Chondrocyte (in vitro differentiated cells): Measurements from ENCODE around the gene BSG. TPM values are rescaled to one million over a fixed set of nuclear protein-coding genes. Genes with fewer than 3 reads are reported as not detected.

ENCODE experiments used
- DNase-seq: peaks from one replicate; pipeline ENCODE4 v3.0.0; 2021; ENCODE audit warnings: mixed read lengths, low spot score
- H3K27ac Mint-ChIP-seq: one replicate; pipeline ENCODE4 v1.8.0; 2021; ENCODE audit warnings: mild to moderate bottlenecking, moderate library complexity, mixed read lengths; ENCODE audit not compliant: unreplicated experiment
- H3K27me3 Mint-ChIP-seq: 2 replicates; pipeline ENCODE4 v1.8.0; 2021; ENCODE audit warnings: low read depth, mixed read lengths
- H3K36me3 Mint-ChIP-seq: 2 replicates; pipeline ENCODE4 v1.8.0; 2021; ENCODE audit warnings: low read depth, mixed read lengths
- H3K4me1 Mint-ChIP-seq: 2 replicates; pipeline ENCODE4 v1.8.0; 2021; ENCODE audit warnings: low read depth, mild to moderate bottlenecking, mixed read lengths
- H3K4me3 Mint-ChIP-seq: one replicate; pipeline ENCODE4 v1.8.0; 2021; ENCODE audit warnings: mild to moderate bottlenecking, moderate library complexity, mixed read lengths; ENCODE audit not compliant: unreplicated experiment
- H3K9me3 Mint-ChIP-seq: 2 replicates; pipeline ENCODE4 v1.8.0; 2021; ENCODE audit warnings: low read depth, mixed read lengths
- total RNA-seq: library from RNA; stranded (reverse); gene quantifications from 3 replicates; pipeline ENCODE4 v1.2.1, GENCODE V29; 2021
- TF ChIP-seq, protein P1 (sequence below): fragments of 200-600 bp; sonication (generic); IDR thresholded peaks from 2 replicates; pipeline ENCODE4 v1.5.0; 2021; ENCODE audit warnings: antibody characterized with exemption, mild to moderate bottlenecking, moderate library complexity

Gene BSG
- total RNA-seq, 1 donor from 2014 or later: 440 TPM

DNA sequence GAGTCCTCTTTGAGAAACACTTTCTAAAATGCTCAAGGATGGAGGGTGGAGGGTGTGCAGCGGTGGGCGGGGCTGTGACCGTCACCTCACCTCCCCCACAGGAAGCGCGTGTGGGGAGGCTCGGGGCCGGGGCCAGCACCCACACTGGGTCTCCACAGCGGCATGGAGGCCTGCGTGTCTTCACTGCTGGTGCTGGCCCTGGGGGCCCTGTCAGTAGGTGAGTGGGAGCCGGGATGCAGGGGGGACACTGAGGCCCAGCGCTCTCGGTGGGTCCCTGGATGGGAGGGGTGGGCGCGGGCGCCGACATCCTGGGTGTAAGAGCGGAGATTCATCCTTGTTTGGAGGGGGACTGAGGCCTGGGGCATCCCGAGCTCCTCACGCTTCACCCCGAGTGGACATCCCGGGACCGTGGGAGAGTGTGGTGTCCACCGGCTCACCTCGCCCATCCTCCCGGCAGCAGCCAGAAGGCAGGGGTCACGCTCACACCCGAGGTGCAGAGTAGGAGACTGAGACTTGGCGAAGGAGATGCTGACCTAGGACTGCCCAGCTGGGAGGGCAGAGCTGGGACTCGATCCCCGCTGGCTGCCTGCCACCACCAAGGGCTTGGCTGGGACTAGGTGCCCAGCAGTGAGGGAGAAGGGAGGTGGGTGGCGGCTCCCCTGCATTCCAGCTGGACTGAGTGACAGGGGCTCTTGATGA, 28.3 kb upstream of the BSG start, which contains the start of gene GZMM:
Gene GZMM, plus strand, starts transcription at position 144 of the 699 bp plus-strand sequence. Its CDS starts 19 bp downstream, at position 163.
- TF ChIP-seq, protein P1, sequence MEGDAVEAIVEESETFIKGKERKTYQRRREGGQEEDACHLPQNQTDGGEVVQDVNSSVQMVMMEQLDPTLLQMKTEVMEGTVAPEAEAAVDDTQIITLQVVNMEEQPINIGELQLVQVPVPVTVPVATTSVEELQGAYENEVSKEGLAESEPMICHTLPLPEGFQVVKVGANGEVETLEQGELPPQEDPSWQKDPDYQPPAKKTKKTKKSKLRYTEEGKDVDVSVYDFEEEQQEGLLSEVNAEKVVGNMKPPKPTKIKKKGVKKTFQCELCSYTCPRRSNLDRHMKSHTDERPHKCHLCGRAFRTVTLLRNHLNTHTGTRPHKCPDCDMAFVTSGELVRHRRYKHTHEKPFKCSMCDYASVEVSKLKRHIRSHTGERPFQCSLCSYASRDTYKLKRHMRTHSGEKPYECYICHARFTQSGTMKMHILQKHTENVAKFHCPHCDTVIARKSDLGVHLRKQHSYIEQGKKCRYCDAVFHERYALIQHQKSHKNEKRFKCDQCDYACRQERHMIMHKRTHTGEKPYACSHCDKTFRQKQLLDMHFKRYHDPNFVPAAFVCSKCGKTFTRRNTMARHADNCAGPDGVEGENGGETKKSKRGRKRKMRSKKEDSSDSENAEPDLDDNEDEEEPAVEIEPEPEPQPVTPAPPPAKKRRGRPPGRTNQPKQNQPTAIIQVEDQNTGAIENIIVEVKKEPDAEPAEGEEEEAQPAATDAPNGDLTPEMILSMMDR: no peak
- Mint-ChIP-seq H3K9me3 (no peaks in the 10 kb centered on the region), H3K27me3 (no peaks in the 10 kb centered on the region), H3K4me1 (no peaks in the 10 kb centered on the region), H3K36me3 (peaks cover 3% of the 10 kb centered on the region), H3K4me3 (no peak within 1 kb of the TSS), H3K27ac (no peak within 1 kb of the TSS)
- DNase-seq: no peak

DNA sequence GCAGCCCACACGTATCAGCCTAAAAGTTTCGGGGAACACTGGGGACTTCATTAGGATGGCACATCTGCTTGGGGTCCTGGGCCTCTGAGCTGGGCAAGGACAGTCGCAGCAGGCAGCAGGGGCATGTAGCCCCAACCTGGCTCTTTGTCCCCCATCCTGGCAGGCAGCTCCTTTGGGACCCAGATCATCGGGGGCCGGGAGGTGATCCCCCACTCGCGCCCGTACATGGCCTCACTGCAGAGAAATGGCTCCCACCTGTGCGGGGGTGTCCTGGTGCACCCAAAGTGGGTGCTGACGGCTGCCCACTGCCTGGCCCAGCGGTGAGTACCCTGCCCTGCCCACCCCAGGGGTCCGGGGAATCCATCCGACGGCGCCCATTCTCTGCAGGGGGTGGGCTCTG, 25.3 kb upstream of the BSG start:
- H3K4me1 Mint-ChIP-seq: peaks cover 4% of the 10 kb centered on the region
- H3K4me3 Mint-ChIP-seq: no peak overlapping the region
- TF ChIP-seq, protein P1: no peak
- H3K9me3 Mint-ChIP-seq: no peaks in the 10 kb centered on the region
- no peaks in the 10 kb centered on the region for H3K27me3 Mint-ChIP-seq
- peaks cover 2% of the 10 kb centered on the region for H3K36me3 Mint-ChIP-seq
- DNase-seq: no peak
- H3K27ac Mint-ChIP-seq: no peak overlapping the region

DNA sequence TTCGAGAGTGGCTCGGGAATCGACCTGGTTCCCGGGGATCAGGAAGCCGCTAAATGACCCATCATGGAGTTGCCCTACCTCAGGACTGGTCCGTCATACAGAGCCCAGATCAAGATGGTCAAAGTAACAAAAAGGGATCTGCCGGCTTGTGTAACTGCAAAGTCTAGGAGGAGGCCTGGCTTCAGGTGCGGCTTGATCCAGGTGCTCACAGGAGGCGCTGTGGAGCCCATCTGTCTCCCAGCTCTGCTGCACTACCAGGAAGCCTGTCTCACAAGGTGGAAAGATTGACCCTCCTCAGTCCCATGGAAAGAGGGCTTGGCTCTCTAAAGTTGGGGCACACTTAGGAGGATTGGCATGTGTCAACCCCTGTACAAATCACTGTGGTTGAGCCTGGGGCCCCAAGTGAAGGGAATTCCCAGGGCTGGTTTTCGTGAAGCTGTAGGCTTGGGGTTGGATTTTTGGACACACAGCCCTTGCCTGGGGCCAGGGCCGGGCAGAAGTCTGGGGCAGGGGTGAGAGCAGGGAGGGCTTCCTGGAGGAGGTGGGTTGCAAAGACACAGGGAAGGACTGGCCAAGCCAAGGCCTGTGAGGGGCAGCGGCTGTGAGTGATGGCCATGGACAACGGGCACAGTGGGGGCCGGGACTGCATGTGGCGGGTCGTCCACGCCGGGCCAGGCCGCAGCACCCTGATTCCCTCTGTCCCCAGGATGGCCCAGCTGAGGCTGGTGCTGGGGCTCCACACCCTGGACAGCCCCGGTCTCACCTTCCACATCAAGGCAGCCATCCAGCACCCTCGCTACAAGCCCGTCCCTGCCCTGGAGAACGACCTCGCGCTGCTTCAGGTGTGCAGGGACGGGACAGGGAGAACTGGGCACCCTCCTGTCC, 24.3 kb upstream of the BSG start:
- Mint-ChIP-seq H3K27ac (no peak overlapping the region), H3K27me3 (no peaks in the 10 kb centered on the region)

DNA sequence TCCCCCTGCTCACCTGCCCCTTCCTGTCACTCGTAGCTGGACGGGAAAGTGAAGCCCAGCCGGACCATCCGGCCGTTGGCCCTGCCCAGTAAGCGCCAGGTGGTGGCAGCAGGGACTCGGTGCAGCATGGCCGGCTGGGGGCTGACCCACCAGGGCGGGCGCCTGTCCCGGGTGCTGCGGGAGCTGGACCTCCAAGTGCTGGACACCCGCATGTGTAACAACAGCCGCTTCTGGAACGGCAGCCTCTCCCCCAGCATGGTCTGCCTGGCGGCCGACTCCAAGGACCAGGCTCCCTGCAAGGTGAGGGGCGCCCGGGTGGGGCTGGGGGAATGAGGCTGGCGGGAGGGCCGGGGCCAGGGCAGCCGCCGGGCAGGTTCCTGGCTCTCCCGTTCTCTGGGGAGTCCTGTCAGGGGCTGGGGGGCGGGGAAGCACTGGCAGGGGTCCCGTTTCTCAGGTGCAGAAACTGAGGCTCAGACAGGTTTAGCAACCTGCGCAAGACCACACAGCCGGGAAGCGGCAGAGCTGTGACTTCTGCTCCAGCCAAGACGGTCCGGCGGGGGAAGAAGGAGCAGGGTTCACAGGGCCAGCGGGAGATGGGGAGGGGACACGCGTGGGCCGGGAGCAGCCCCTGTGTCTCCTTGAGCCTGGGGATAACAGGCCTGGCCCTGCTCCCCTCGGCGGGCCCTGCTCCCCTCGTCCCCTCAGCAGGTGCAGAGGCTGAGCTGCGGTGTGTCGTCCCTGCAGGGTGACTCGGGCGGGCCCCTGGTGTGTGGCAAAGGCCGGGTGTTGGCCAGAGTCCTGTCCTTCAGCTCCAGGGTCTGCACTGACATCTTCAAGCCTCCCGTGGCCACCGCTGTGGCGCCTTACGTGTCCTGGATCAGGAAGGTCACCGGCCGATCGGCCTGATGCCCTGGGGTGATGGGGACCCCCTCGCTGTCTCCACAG, 23.2 kb upstream of the BSG start:
- H3K9me3 Mint-ChIP-seq: no peaks in the 10 kb centered on the region
- no peak overlapping the region for H3K4me3 Mint-ChIP-seq
- no peak overlapping the region for H3K27ac Mint-ChIP-seq
- H3K4me1 Mint-ChIP-seq: peaks cover 4% of the 10 kb centered on the region
- TF ChIP-seq, protein P1: no peak
- no peak for DNase-seq
- H3K27me3 Mint-ChIP-seq: no peaks in the 10 kb centered on the region
- H3K36me3 Mint-ChIP-seq: no peaks in the 10 kb centered on the region

More for the DNA sequence above, 24.3 kb upstream of the BSG start:
- H3K9me3 Mint-ChIP-seq: no peaks in the 10 kb centered on the region
- H3K4me3 Mint-ChIP-seq: no peak overlapping the region
- peaks cover 2% of the 10 kb centered on the region for H3K36me3 Mint-ChIP-seq
- peaks cover 4% of the 10 kb centered on the region for H3K4me1 Mint-ChIP-seq
- TF ChIP-seq, protein P1: peak; percentile 17
- DNase-seq: no peak
